OCI-LY3 (cell line): Measurements from ENCODE around the gene PITPNC1.

Source experiments
- H2AFZ ChIP-seq: fragments of 200-600, 300-600 bp; shearing (Covaris generic); 2 replicates; pipeline ENCODE4 v1.6.0; 2014; ENCODE audit warnings: antibody characterized with exemption, low read depth, low read length
- H3K27ac ChIP-seq: fragments of 200-600, 300-600 bp; sonication (generic); 2 replicates; pipeline ENCODE4 v1.5.1; 2014; ENCODE audit warnings: mild to moderate bottlenecking, low read length, moderate library complexity, mixed read lengths
- H3K27me3 ChIP-seq: fragments of 200-600, 300-600 bp; sonication (generic); 2 replicates; pipeline ENCODE4 v1.6.1; 2014; ENCODE audit warnings: low read depth, low read length, mixed read lengths
- H3K36me3 ChIP-seq: fragments of 200-600, 300-600 bp; sonication (generic); replicated peaks from 2 replicates; pipeline ENCODE3; 2014; ENCODE audit warnings: low read depth, low read length, mixed read lengths
- H3K4me1 ChIP-seq: fragments of 300-600, 200-600 bp; sonication (generic); 2 replicates; pipeline ENCODE4 v1.6.1; 2014; ENCODE audit warnings: low read length, mixed read lengths
- H3K4me2 ChIP-seq: fragments of 200-600, 300-600 bp; sonication (generic); 2 replicates; pipeline ENCODE4 v1.6.1; 2014; ENCODE audit warnings: low read length, mixed read lengths
- H3K4me3 ChIP-seq: fragments of 300-600, 200-600 bp; sonication (generic); 2 replicates; pipeline ENCODE4 v1.5.1; 2014; ENCODE audit warnings: antibody characterized with exemption, mild to moderate bottlenecking, low read length, moderate library complexity
- H3K79me2 ChIP-seq: fragments of 300-600, 200-600 bp; shearing (Covaris generic); 2 replicates; pipeline ENCODE4 v1.6.1; 2014; ENCODE audit warnings: mild to moderate bottlenecking, low read length, mixed read lengths
- H3K9ac ChIP-seq: fragments of 300-600, 200-600 bp; shearing (Covaris generic); 2 replicates; pipeline ENCODE4 v1.6.0; 2014; ENCODE audit warnings: mild to moderate bottlenecking, low read length, moderate library complexity
- H3K9me3 ChIP-seq: fragments of 200-600, 300-600 bp; shearing (Covaris generic); 2 replicates; pipeline ENCODE4 v1.6.1; 2014; ENCODE audit warnings: low read length, mixed read lengths; ENCODE audit not compliant: insufficient read depth
- H4K20me1 ChIP-seq: fragments of 200-600, 300-600 bp; sonication (generic); 2 replicates; pipeline ENCODE4 v1.6.1; 2016; ENCODE audit warnings: low read length, mixed read lengths; ENCODE audit not compliant: insufficient read depth
- EZH2phosphoT487 ChIP-seq: fragments of 200-600 bp; shearing (Covaris generic); IDR thresholded peaks from 2 replicates; pipeline ENCODE4 v1.6.1; 2018; ENCODE audit warnings: antibody characterized with exemption, mixed run types, low read depth
- TF ChIP-seq, protein P1 (sequence below): fragments of 200-600, 300-600 bp; sonication (generic); IDR thresholded peaks from 2 replicates; pipeline ENCODE4 v1.5.1; 2014; ENCODE audit warnings: antibody characterized with exemption, low read length, low read depth

PITPNC1 gene

DNA sequence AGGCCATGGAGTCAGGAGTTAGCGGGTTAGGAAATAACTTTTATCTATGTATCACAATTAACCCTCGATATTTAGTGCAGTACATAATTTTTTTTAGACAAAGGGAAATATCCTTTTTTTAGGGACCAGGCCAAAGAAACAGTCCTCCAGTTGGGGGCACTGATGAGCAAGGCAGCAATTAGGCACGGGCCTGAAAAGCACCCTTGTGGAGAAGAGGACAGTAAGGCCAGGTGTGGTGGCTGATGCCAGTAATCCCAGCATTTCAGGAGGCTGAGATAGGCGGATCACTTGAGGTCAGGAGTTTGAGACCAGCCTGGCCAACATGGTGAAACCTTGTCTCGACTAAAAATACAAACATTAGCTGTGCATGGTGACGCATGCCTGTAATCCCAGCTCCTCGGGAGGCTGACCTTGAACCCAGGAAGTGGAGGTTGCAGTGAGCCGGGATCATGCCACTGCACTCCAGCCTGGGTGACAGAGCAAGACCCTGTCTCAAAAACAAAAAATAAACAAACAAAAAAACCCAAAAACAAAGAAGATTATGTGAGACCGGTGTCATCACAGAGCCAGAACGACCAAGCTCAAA is 182.4 kb downstream of the PITPNC1 start:
- Histone ChIP-seq H3K4me1 (peaks cover 28% of the 10 kb centered on the region), H3K36me3 (peaks cover 10% of the 10 kb centered on the region), H3K4me2 (no peak overlapping the region), H3K9ac (0 out of 2 replicates have a peak overlapping the region, but pooled peaks have one; percentile 21), H3K27ac (no peak overlapping the region), H4K20me1 (no peaks in the 10 kb centered on the region), H3K27me3 (no peaks in the 10 kb centered on the region), H2AFZ (no peak overlapping the region), H3K9me3 (0 out of 2 replicates have a peak, but pooled peaks cover 5% of the 10 kb centered on the region), H3K4me3 (no peak overlapping the region), H3K79me2 (no peaks in the 10 kb centered on the region)
- TF ChIP-seq EZH2phosphoT487: no peak
- TF ChIP-seq, protein P1, sequence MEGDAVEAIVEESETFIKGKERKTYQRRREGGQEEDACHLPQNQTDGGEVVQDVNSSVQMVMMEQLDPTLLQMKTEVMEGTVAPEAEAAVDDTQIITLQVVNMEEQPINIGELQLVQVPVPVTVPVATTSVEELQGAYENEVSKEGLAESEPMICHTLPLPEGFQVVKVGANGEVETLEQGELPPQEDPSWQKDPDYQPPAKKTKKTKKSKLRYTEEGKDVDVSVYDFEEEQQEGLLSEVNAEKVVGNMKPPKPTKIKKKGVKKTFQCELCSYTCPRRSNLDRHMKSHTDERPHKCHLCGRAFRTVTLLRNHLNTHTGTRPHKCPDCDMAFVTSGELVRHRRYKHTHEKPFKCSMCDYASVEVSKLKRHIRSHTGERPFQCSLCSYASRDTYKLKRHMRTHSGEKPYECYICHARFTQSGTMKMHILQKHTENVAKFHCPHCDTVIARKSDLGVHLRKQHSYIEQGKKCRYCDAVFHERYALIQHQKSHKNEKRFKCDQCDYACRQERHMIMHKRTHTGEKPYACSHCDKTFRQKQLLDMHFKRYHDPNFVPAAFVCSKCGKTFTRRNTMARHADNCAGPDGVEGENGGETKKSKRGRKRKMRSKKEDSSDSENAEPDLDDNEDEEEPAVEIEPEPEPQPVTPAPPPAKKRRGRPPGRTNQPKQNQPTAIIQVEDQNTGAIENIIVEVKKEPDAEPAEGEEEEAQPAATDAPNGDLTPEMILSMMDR: peak; percentile 80

DNA sequence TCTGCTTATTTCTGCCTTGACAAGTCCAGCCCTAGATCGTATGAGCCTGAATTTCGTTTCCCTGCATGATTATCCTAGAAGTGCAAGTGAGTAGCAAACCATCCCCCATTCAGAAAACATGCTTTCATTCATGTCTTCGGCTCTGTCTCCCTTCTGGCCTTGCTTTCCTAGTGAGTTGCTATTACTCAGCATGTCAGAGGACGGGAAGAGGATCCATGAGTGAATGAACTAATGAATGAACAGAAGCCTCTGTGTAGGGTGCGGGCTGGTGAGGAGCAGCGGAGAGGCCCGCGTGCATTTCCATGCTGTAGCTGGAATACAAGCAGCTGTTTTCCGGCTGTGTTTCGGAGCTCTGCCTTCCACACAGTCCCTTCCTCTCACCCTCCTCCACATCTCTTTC is 184.9 kb downstream of the PITPNC1 start:
- no peak for TF ChIP-seq EZH2phosphoT487
- TF ChIP-seq, protein P1: no peak
- H3K36me3 ChIP-seq: peaks cover 3% of the 10 kb centered on the region

DNA sequence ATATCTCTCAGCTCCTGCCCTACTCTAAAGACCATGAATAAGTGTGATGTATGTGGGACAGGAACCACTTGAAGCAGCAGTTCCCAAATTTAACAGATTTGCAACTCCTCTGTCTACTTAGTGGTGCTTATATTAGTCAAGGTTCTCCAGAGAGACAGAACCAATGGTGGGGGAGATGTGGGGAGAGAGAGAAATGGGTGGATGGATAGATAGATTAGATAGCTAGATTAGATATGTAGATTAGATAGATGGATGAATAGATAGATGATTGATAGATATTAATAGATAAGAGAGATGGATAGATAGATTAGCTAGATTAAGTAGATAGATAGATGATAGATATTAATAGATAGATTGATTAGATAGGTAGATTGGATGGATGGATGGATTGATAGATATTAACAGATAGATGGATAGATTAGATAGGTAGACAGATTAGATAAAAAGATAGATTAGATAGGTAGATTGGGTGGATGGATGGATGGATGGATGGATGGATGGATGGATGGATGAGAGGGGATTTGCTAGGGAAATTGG is 186.7 kb downstream of the PITPNC1 start:
- H3K4me3 ChIP-seq: no peak overlapping the region
- H3K4me1 ChIP-seq: peaks cover 50% of the 10 kb centered on the region
- H3K36me3 ChIP-seq: no peaks in the 10 kb centered on the region
- H3K4me2 ChIP-seq: no peak overlapping the region
- H4K20me1 ChIP-seq: no peaks in the 10 kb centered on the region
- no peaks in the 10 kb centered on the region for H3K9me3 ChIP-seq
- 0 out of 2 replicates have a peak, but pooled peaks cover 5% of the 10 kb centered on the region for H3K79me2 ChIP-seq
- H3K27ac ChIP-seq: no peak overlapping the region
- no peak overlapping the region for H2AFZ ChIP-seq
- TF ChIP-seq, protein P1: no peak
- TF ChIP-seq EZH2phosphoT487: no peak
- no peaks in the 10 kb centered on the region for H3K27me3 ChIP-seq
- no peak overlapping the region for H3K9ac ChIP-seq

More for the DNA sequence above, 184.9 kb downstream of the PITPNC1 start:
- Histone ChIP-seq H4K20me1 (no peaks in the 10 kb centered on the region), H2AFZ (no peak overlapping the region), H3K9me3 (0 out of 2 replicates have a peak, but pooled peaks cover 2% of the 10 kb centered on the region), H3K27me3 (no peaks in the 10 kb centered on the region), H3K9ac (no peak overlapping the region), H3K79me2 (0 out of 2 replicates have a peak, but pooled peaks cover 5% of the 10 kb centered on the region), H3K4me3 (no peak overlapping the region), H3K4me1 (peaks cover 35% of the 10 kb centered on the region), H3K27ac (no peak overlapping the region), H3K4me2 (no peak overlapping the region)

DNA sequence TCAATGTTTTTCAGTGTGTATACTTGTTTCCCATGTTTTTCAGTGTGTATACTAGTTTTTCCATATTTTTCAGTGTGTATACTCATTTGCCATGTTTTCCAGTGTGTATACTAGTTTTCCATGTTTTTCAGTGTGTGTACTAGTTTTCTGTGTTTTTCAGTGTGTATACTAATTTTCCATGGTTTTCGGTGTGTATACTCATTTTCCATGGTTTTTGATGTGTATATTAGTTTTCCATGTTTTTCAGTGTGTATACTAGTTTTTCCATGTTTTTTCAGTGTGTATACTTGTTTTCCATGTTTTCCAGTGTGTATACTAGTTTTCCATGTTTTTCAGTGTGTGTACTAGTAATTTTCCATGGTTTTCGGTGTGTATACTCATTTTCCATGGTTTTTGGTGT is 188.0 kb downstream of the PITPNC1 start:
- Histone ChIP-seq H2AFZ (no peak overlapping the region), H3K9me3 (no peaks in the 10 kb centered on the region), H3K9ac (no peak overlapping the region), H4K20me1 (no peaks in the 10 kb centered on the region), H3K27me3 (no peaks in the 10 kb centered on the region), H3K27ac (no peak overlapping the region), H3K4me3 (no peak overlapping the region), H3K4me1 (peaks cover 50% of the 10 kb centered on the region), H3K79me2 (0 out of 2 replicates have a peak, but pooled peaks cover 5% of the 10 kb centered on the region), H3K4me2 (no peak overlapping the region), H3K36me3 (no peaks in the 10 kb centered on the region)
- TF ChIP-seq EZH2phosphoT487: no peak
- TF ChIP-seq, protein P1: no peak
